Activated CD4-positive, alpha-beta T cell treated with anti-CD3 and anti-CD28 coated beads, Interleukin-10, Interleukin-2, amounts not matched to agents 100 ng/mL and 50 ng/mL, durations not matched to agents 16 hours and 8 hours (primary cell): Measurements from ENCODE around the gene PXN.
"Not testable (repeated sequence)": the region's sequence is repeated elsewhere in the genome, so short reads cannot be mapped to it uniquely, and the experiment has no call there.

ENCODE experiments used
- DNase-seq: peaks from one replicate; pipeline ENCODE4 v3.0.0-alpha.2; 2020

Gene PXN

DNA sequence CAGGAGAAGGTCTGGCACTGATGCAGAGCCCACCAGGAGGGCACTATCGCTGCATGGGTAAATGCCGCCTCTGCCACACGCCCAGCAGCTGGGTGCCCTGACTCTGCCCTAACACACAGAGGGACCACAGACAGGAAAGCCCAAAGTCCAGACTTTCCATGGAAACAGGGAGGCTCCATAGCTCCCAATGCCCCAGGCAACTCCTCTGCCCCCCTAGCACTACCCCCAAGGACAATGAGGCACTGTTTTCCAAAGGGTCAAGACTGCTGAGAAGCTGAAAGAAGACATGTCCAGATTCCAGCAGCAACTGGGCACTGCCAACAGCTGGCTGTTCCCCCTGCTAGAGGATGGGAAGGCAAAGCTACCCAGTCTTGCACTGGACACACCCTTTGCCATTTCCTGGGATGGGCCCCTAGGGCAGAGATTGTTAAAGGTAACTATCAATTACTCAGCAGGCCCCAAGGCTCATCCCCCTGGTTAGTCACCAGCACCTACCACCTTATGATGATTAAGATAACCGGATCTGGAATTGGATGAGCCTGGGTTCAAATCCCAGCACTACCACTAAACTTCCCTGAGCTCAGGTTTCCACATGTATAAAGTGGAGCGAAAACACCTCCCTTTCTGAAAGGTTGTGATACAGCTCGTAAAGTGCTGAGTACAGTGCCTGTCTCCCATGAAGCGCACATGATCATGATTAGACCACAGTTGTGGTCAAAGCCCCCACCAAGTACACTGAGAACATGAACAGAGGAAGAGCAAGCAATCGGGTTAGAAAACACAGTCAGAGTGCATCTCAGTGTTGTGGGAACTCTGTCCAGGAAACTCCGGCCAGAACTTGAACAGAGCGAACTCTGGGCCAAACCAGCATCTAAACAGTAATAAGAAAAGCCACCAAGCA, 3.3 kb downstream of the PXN start:
- peak; percentile 36 for DNase-seq

DNA sequence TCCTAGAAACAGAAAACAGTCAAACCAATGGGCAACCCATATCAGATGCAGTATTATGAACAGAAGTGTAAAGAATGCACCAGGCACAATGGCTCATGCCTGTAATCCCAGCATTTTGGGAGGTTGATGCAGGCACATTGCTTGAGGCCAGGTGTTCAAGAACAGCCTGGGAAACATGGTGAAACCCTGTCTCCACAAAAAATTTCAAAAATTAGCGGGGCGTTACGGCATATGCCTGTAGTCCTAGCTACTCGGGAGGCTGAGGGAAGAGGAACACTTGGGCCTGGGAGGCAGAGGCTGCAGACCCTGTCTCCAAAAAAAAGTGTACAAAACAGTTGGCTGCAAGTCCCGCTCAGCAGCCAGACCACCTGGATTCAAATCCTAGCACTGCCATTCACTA, 4.9 kb downstream of the PXN start:
- DNase-seq = no peak

DNA sequence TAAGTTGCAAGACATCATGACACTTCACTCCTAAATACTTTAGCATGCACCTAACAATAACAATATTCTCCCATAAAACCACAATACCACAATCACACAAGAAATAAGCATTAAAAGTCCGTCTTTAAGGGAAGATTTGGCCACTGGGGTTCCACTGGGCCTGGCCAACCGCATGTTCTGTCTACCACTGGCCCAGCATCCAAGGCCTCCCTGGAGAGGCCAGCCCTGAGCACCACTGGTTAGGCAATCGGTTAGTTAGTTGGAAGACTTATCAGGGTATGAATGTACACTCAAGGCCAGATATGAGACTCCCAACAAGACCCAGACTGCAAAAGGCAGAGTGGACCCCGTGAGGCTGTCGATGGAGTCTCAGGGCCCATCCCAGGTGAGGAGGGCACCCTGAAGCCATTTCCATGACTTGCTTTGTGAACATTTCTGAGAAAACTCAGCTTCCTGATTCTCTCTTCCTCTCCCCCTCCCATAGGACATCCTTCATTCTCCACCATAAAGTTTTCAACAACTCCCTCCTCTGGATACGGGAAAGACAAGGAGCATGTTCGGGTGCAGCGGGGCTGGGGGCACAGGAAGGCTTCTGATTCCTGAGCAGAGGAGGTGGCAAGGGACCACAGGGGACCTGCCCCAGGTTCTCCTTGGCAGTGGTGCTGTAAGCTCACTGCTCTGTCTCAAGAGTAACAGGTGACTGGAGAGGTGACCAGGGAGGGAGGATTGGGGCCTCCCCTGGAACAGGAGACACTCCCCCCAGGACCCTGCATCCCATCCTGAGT, 5.9 kb downstream of the PXN start:
- DNase-seq = no peak

DNA sequence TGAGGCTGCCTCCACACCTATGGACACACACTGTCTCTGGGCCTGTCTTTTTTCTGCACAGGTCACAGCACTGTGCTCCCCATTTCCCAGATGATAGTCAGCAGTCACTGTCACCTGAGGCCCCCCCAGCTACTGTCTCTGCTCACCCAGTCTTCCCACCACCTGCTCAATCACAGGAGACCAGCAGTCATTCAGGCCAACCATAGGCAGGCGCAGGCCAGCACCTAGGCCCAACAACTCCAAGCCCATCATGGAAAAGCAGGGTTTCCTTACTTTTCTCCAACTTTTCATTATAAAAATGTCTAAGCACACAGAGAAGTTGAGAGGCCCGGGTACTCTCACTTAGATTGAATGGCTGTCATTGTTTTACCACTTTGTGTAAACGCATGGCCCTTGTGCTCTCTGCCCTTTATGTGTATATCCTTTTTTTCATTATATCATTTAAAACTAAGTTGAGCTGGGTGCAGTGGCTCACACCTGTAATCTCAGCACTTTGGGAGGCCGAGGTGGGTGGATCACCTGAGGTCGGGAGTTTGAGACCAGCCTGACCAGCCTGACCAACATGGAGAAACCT, 7.1 kb downstream of the PXN start:
- no peak for DNase-seq

DNA sequence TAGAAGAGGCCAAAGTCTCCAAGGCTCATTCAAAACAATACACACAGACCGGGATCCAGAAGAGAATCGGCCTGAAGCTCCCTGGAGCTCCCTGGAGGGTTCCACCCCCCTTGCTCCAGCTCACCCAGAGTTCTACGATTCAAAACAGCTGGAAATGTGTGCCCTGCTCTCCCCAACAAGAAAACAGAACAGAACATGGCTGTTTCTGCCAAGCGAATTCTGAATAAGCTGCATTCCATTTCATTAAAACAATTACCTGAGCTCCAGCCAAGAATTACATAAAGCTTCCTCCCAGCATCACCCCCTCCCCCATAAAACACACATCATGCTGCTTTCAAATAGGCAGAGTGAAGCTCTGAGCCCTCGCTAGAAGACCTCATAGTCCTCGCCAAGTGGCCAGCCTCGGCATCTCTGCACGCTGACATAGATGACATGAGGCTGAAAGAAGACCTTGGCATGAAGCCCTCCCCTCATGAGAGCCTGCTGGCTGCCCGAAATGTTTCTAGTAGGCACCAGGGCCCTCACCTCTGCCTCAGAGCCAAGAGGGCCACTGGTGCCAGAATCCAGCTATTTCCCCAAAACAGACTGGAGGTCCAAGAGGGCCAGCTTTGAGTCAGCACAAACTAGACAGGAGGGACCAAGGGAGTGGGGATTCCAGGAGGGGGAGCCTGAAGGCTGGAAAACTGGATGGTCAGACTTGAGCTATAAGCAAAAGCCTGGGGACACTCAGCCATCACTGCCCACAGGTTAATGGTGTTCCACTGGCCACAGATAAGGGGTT, 8.3 kb downstream of the PXN start:
- no peak for DNase-seq

DNA sequence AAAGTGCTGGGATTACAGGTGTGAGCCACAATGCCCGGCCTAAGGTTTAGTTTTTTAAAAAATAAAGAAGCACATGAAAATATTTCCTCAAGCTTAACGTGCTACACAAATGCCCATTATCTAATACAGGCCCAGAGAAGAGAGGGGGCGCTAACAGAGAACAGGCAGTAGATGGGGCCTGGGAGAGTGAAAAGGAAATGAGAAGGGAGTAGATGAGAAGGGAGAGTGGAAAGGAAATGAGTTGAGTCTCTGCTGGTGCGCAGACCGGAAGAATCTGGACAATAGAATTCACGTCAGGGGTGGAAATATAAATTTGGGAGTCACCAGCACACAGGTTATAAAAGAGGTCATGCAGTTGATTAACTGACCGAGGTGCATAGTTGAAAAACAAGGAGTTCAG, 10.7 kb downstream of the PXN start:
- DNase-seq = no peak

DNA sequence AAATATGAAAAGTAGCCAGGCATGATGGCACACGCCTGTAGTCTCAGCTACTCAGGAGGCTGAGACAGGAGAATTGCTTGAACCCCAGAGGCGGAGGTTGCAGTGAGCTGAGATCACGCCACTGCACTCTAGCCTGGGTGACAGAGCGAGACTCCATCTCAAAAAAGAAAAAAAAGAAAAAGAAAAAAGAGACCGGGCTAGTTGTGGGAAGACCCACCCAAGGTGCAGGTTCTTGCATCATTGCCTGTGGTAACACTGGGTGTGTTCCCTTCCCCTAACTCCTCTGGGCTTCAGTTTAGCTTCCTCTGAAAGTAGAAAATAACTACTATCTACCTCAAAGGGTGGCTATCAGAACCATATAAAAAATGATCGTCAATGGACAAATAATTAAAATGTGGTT, 12.2 kb downstream of the PXN start:
- DNase-seq = peak; percentile 52

DNA sequence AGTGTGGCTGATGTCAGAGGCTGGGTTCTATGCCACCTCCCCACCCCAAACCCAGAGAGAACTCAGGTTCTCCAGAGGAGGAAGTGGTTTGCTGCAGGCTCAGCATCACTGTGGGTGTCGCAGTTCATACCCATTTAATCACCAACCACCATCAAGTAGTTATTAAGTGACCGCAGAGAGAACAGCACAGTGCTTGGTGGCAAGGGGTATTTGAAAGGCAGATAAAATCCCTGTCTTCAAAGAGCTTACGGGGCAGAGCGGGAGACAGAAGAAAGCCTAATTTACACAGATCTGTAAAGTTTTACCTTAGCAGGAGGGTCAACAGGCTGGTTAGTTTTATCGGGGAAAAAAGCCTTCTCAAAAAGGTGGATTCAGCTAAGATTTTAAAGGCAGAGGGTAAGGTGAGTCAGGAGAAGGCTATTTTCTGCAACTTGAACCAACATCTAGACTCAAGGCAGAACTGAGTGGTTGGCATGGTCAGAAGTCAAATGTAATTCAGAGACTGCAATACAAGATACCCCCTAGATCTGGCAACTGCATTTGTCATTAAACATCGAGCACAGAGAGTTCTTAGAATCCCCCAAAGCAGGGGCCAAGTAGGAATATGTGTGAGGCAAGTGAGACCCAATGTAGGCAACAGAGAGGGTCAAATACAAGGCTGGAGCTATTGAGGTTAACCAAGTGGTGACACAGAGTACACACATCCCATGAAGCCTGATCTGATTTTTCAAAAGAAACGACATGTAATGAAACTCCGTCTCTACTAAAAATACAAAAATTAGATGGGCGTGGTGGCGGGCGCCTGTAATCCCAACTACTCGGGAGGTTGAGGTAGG, 13.2 kb downstream of the PXN start:
- peak; percentile 92 for DNase-seq

DNA sequence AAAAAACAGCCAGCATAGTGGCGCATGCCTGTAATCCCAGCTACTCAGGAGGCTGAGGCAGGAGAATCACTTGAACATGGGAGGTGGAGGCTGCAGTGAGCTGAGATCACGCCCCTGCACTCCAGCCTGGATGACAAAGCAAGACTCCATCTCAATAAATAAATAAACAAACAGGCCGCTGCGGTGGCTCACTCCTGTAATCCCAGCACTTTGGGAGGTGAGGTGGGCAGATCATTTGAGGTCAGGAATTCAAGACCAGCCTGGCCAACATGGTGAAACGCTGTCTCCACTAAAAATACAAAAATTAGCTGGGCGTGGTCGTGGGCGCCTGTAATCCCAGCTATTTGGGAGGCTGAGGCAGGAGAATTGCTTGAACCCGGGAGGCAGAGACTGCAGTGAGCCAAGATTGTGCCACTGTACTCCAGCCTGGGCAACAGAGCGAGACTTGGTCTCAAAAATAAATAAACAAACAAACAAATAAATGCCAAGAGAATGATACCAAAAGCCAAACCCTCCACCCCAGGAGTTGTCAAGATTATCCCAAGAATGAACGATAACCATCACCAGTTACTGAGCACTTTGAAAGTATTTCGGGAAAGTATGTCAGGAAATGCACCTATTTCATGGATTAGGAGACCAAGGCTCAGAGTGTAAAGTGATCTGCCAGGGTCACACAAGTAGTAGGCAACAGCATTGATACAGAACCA, 14.0 kb downstream of the PXN start:
- not testable (repeated sequence) for DNase-seq

DNA sequence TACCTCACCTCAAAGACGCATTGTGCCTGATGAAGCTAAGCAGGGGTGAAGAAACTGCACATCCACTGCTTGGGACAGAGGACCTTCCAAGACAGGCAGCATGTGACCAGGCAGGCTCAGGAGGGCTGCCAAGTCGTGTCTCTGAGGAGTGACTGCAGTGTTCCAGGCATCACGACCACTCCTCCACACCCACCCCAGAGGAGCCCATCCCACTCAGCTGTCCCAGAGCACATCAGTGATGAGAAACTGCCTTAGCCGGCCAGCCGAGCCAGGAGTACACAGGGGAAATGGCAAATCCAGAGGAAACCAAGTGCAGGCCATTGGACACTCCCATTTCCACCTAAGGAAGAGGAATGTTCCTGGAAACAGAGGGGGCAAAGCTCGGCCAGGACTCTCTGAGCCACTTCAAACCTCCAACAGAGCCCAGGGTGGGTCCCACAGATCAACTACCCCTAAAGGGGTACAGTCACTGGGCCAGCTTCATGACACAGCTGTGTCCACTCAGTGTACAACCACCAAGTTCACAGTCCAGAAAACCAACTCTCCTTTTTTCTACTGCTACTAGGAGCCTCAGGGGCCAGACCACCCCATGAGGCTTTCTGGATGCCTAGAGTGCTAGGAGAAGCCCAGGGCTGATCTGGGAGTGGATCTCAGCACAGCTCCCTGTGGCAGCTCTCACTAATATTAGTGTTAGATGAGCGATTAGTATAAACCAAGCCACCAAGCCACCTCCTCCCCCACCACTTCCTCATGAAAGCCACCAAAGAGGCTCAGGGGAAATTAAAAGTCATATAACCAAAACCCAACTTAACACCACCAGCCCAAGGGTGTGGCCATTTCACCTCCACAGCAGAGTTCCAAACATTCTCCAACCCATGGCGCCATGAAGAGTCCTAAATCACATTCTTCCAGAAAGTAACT, 15.4 kb downstream of the PXN start:
- peak; percentile 70 for DNase-seq

DNA sequence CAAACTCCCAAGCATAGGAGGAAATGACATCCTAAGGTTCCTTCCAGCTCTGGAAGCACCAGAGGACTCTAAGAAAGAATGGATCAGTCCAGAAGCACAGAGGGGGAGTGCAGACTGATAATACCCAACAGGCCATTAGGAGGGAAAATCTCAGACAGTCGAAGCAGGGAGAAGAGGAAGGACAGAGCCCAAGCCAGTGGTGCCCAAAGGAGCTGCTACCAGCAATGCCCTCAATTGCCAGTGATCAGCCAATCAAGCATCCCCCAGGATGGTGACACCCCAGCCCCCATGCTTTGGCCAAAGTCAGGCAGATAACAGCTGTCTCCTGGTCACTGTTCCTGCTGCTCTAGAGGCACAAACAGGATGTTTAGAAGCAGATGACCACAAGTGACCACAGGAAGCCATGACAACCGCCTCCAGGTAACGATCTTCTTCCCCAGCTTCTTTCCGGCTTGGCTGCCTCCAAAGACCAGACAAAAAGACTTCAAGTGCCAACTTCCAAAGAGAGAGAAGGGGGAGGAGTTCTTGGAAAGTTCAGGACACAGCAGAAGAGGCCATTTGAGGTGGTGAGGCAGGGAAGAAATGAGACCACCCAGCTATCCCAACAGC, 16.2 kb downstream of the PXN start:
- DNase-seq = no peak

DNA sequence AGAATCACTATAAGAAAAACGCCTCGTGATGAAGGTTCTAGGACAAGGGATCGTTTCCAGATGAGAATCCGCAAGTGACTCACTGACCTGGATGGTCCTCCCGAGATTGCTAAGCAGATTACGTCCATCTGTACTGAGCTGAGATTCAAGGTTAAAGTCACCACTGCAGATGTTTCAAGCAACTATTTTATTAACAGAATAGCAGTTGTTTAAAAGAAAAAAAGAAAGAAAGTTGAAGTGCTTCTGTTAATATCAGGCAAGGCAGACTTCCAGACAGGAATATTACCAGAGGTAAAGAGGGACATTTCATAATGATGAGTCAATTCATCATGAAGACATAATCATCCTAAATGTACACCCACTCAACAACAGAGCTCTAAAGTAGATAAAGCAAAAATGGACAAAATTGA, 17.9 kb downstream of the PXN start:
- DNase-seq = no peak

DNA sequence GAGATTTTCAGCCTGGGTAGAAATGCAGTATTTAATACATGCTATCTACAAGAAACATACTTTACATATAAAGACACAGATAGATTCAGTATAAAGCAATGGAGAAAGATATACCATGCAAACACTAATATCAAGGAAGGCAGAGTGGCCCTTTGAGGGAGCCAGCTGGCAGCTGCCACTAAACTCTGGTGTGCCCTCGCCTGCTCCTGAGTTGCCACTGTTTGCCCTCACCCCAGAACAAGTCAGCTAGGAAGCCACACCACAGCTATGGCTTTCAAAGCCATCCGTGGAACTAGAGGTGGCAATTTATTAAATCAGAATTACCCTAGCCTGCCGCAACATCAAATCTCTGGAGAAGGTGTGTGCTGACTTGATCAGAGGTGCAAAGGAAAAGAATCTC, 18.3 kb downstream of the PXN start:
- no peak for DNase-seq

DNA sequence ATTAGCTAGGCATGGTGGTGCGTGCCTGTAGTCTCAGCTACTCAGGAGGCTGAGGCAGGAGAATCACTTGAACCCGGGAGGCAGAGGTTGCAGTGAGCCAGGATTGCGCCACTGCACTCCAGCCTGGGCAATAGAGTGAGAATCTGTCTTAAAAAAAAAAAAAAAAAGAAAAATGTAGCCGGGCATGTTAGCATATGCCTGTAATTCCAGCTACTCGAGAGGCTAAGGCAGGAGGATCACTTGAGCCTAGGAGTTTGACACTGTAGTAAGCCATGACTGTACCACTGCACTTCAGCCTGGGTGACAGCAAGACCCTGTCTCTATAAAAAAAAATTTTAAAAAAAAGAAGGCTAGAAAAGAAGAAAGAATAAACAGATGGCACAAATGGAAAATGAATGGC, 18.8 kb downstream of the PXN start:
- DNase-seq = not testable (repeated sequence)

DNA sequence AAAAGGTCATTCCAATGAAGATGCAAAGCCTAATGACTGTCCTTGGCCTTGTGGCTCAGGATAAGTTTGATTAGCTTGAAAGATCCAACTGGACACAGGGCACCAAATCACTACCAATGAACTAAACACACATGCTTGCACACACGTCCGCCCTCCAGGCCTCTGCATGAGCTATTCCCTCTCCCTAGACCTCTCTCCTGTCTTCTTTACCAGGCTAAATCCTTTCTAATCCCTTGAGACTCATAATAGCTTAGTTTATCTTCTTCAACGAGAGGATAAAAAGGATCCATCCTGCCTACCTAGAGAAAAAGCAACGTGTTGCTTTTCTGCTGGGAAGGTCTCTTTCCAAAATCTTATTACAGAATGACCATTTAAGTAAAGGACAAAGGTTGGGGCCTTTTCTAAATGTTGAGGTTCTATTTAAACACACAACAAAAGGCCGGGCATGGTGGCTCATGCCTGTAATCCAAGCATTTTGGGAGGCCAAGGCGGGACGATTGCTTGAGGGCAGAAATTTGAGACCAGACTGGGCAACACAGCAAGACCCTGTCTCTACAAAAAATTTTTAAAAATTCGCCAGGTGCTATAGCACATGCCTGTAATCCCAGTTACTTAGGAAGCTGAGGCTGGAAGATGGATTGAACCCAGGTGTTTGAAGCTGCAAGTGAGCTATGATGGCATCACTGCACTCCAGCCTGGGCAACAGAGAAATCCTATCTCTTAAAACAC, 22.4 kb downstream of the PXN start:
- no peak for DNase-seq

DNA sequence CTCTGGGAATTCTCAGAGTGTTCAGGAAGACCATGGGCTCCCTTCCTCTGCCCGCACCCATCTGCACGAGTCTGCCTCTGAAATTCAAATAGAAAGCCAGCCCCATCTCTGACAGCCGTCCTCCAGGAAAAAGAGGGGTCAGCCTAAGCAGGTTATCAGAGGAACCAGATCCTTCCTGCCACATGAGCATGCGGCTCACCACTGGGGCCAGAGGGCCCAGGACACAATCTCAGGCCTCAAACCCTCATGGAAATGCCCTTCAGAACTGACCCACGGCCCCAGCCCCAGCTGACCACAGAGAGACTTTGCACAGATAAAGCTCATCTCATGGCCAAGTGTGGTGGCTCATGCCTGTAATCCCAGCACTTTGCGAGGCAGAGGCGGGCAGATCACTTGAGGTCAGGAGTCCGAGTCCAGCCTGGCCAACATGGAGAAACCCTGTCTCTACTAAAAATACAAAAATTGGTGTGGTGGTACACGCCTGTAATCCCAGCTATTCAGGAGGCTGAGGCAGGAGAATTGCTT, 23.2 kb downstream of the PXN start:
- DNase-seq = no peak

DNA sequence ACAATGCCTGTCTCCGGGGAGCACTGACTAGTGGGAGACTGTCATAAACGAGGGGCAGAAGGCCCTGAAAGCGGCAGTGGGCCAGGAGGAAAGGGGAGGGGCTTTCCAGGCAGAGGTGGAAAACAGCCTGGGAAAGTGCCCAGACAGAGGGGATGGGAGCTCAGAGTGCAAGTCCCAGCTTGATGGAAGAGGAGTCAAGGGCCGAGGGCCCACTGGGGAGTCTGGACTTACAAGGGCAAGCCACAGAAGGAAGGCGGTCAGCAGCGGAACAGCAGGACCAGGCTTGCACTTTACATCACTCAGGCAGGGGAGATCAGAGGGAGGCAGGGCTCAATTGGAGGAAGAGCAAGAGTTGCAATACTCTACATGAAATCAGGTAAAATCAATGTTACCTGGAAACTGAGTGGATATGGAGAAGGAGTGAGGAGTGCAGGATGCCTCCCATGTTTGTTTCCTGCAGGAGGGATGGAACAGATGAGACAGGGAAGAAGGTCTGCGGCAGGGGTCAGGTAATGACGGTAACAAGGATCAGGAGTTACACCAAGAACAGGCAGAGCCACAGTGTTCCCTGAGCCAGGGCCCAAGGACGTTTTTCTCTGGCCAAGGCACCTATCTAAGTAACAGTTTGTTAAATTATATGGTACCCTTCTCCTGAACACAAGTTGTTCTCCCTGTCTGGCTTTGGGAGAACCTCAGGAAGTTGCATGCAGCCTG, 23.8 kb downstream of the PXN start:
- DNase-seq = no peak

DNA sequence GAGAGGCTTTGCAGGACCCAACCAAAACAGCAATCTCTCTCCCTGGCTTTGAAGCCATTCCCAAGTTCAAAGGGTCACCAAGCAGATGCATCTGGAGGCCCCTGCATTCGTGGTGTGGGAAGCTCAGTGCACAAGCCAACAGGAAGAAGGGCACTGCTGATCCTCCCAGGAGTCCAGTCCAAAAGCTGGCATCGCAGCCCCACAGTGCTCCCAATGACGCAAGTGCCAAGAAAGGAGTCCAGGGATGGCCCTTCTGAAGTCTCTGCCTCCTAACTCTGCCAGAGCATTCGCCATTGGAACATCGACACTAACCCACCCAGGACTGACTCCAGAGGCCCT, 25.1 kb downstream of the PXN start:
- DNase-seq = no peak
